Panc1 (cell line): Measurements from ENCODE around the gene GALNT18.

Experiments used
- POLR2AphosphoS5 ChIP-seq: IDR thresholded peaks from 2 replicates; pipeline ENCODE4 v1.6.1; 2012; ENCODE audit warnings: mild to moderate bottlenecking, low read depth, low read length, moderate library complexity
- SIN3A ChIP-seq: IDR thresholded peaks from 2 replicates; pipeline ENCODE4 v1.6.1; 2012; ENCODE audit warnings: low read depth, mild to moderate bottlenecking, low read length, moderate library complexity, borderline replicate concordance; ENCODE audit not compliant: insufficient read depth
- TCF7L2 ChIP-seq: IDR thresholded peaks from 2 replicates; pipeline ENCODE4 v1.6.1; 2011; ENCODE audit warnings: mild to moderate bottlenecking, low read depth, low read length, inconsistent platforms
- TF ChIP-seq, protein P1 (sequence below): fragments of 450-650 bp; IDR thresholded peaks from 2 replicates; pipeline ENCODE4 v1.5.1; 2017; ENCODE audit warnings: mild to moderate bottlenecking
- TF ChIP-seq, protein P2 (sequence below), 2 experiments: IDR thresholded peaks; 2 replicates each; pipeline ENCODE4 v1.6.1; 2011 to 2012; ENCODE audit warnings: low read depth in 2 of 2, control low read depth in 1 of 2, low read length in 1 of 2, mild to moderate bottlenecking in 1 of 2, moderate library complexity in 1 of 2; ENCODE audit not compliant: insufficient read depth in 1 of 2

DNA sequence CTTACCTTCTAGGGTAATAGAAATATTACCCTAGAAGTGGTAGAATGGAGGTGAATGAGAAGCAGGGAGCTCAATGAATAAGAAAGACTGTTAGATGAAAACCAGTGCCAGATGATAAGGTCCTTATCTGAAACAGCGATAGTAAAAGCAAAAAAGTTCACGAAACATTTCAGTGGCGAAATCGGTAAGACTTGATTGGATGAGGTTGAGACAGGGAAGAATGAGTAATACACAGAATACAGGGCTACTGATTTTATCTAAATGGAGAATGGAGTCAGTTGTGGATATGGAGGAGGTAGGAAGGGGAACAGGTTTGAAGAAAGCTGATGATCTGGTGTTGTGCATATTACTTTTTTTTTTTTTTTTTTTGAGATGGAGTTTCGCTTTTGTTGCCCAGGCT, 96.5 kb downstream of the GALNT18 start:
- TF ChIP-seq, protein P1, sequence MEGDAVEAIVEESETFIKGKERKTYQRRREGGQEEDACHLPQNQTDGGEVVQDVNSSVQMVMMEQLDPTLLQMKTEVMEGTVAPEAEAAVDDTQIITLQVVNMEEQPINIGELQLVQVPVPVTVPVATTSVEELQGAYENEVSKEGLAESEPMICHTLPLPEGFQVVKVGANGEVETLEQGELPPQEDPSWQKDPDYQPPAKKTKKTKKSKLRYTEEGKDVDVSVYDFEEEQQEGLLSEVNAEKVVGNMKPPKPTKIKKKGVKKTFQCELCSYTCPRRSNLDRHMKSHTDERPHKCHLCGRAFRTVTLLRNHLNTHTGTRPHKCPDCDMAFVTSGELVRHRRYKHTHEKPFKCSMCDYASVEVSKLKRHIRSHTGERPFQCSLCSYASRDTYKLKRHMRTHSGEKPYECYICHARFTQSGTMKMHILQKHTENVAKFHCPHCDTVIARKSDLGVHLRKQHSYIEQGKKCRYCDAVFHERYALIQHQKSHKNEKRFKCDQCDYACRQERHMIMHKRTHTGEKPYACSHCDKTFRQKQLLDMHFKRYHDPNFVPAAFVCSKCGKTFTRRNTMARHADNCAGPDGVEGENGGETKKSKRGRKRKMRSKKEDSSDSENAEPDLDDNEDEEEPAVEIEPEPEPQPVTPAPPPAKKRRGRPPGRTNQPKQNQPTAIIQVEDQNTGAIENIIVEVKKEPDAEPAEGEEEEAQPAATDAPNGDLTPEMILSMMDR: no peak
- TF ChIP-seq SIN3A (no peak), POLR2AphosphoS5 (no peak), TCF7L2 (no peak)
- TF ChIP-seq, protein P2, sequence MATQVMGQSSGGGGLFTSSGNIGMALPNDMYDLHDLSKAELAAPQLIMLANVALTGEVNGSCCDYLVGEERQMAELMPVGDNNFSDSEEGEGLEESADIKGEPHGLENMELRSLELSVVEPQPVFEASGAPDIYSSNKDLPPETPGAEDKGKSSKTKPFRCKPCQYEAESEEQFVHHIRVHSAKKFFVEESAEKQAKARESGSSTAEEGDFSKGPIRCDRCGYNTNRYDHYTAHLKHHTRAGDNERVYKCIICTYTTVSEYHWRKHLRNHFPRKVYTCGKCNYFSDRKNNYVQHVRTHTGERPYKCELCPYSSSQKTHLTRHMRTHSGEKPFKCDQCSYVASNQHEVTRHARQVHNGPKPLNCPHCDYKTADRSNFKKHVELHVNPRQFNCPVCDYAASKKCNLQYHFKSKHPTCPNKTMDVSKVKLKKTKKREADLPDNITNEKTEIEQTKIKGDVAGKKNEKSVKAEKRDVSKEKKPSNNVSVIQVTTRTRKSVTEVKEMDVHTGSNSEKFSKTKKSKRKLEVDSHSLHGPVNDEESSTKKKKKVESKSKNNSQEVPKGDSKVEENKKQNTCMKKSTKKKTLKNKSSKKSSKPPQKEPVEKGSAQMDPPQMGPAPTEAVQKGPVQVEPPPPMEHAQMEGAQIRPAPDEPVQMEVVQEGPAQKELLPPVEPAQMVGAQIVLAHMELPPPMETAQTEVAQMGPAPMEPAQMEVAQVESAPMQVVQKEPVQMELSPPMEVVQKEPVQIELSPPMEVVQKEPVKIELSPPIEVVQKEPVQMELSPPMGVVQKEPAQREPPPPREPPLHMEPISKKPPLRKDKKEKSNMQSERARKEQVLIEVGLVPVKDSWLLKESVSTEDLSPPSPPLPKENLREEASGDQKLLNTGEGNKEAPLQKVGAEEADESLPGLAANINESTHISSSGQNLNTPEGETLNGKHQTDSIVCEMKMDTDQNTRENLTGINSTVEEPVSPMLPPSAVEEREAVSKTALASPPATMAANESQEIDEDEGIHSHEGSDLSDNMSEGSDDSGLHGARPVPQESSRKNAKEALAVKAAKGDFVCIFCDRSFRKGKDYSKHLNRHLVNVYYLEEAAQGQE (IDR thresholded peaks at IDR 0.05; ENCODE audit: insufficient read depth in 1 of 2, low read depth in 2 of 2, low read length in 1 of 2): no peak
